ENCODE data around the gene GALNT18.

GALNT18 gene

GRCh38 chr11:11268119-11268518, 353.7 kb downstream of the GALNT18 start:
- DNase-seq (ENCODE audit: low spot score) = no peak

GRCh38 chr11:11267312-11267711, 354.5 kb downstream of the GALNT18 start:
- DNase-seq (ENCODE audit: low spot score) = no peak

GRCh38 chr11:11265994-11266606, 355.7 kb downstream of the GALNT18 start:
- DNase-seq (ENCODE audit: low spot score) = peak; percentile 30

GRCh38 chr11:11265320-11265719, 356.5 kb downstream of the GALNT18 start:
- no peak for DNase-seq (ENCODE audit: low spot score)

GRCh38 chr11:11263238-11264005, 358.4 kb downstream of the GALNT18 start:
- DNase-seq (ENCODE audit: low spot score) = no peak

- no peak for DNase-seq (ENCODE audit: low spot score)
These were observed 359.5 kb downstream of the GALNT18 start for GRCh38 chr11:11262171-11262920.

- DNase-seq (ENCODE audit: low spot score) = no peak
These were observed 360.2 kb downstream of the GALNT18 start for GRCh38 chr11:11261629-11262028.

GRCh38 chr11:11260903-11261302, 360.9 kb downstream of the GALNT18 start:
- no peak for DNase-seq (ENCODE audit: low spot score)

GRCh38 chr11:11253995-11254394, 367.8 kb downstream of the GALNT18 start:
- no peak for DNase-seq (ENCODE audit: low spot score)

- no peak for DNase-seq (ENCODE audit: low spot score)
These were observed 368.3 kb downstream of the GALNT18 start for GRCh38 chr11:11253497-11253896.

GRCh38 chr11:11252403-11252802, 369.4 kb downstream of the GALNT18 start:
- DNase-seq (ENCODE audit: low spot score) = no peak

GRCh38 chr11:11251394-11251970, 370.3 kb downstream of the GALNT18 start:
- DNase-seq (ENCODE audit: low spot score) = no peak

- DNase-seq (ENCODE audit: low spot score) = no peak
These were observed 371.3 kb downstream of the GALNT18 start for GRCh38 chr11:11250470-11250869.

GRCh38 chr11:11247576-11247975, 374.2 kb downstream of the GALNT18 start:
- no peak for DNase-seq (ENCODE audit: low spot score)

- DNase-seq (ENCODE audit: low spot score) = no peak
These were observed 374.7 kb downstream of the GALNT18 start for GRCh38 chr11:11247086-11247485.

- DNase-seq (ENCODE audit: low spot score) = no peak
These were observed 375.6 kb downstream of the GALNT18 start for GRCh38 chr11:11246166-11246565.

GRCh38 chr11:11245453-11245852, 376.4 kb downstream of the GALNT18 start:
- no peak for DNase-seq (ENCODE audit: low spot score)

- DNase-seq (ENCODE audit: low spot score) = no peak
These were observed 377.2 kb downstream of the GALNT18 start for GRCh38 chr11:11244470-11245080.

- DNase-seq (ENCODE audit: low spot score) = no peak
These were observed 378.0 kb downstream of the GALNT18 start for GRCh38 chr11:11243590-11244469.

GRCh38 chr11:11243209-11243589, 378.6 kb downstream of the GALNT18 start:
- no peak for DNase-seq (ENCODE audit: low spot score)

GRCh38 chr11:11241284-11241683, 380.5 kb downstream of the GALNT18 start:
- no peak for DNase-seq (ENCODE audit: low spot score)

Measured in hepatic stellate cell (primary cell).